A549 (cell line): ENCODE results near the gene ARHGAP26.

Experiments used
- CEBPB ChIP-seq, 2 experiments: fragments of >200 bp in 1 of 2; sonication (Bioruptor Twin) in 1 of 2; formaldehyde crosslinking in 1 of 2; IDR thresholded peaks; 2 replicates each; pipeline ENCODE4 v1.6.1; 2012 to 2016
- CTCF ChIP-seq: fragments of >200 bp; sonication (Bioruptor Twin); formaldehyde crosslinking; IDR thresholded peaks from 3 replicates; pipeline ENCODE4 v1.5.1; 2016
- ESRRA ChIP-seq: fragments of 150-350 bp; IDR thresholded peaks from 2 replicates; pipeline ENCODE4 v1.6.1; 2014; ENCODE audit warnings: mild to moderate bottlenecking, low read length, borderline replicate concordance
- HDAC2 ChIP-seq: fragments of 200-600 bp; sonication (generic); IDR thresholded peaks from 2 replicates; pipeline ENCODE4 v1.6.1; 2016
- HMGXB4 ChIP-seq: fragments of 250-450 bp; sonication (Bioruptor Pico); IDR thresholded peaks from 2 replicates; pipeline ENCODE4 v1.5.0; 2021; ENCODE audit warnings: mild to moderate bottlenecking, moderate library complexity, borderline replicate concordance
- MYC ChIP-seq: IDR thresholded peaks from 2 replicates; pipeline ENCODE4 v1.6.1; 2012; ENCODE audit warnings: mild to moderate bottlenecking, inconsistent platforms, low read length, improper control_type of control experiment, borderline replicate concordance
- NR3C1 ChIP-seq: fragments of >200 bp; sonication (Bioruptor Twin); formaldehyde crosslinking; IDR thresholded peaks from 3 replicates; pipeline ENCODE4 v1.6.1; 2017
- PBX3 ChIP-seq: IDR thresholded peaks from 2 replicates; pipeline ENCODE4 v1.6.1; 2012
- RAD21 ChIP-seq, 2 experiments: fragments of >200 bp in 1 of 2; sonication (Bioruptor Twin) in 1 of 2; formaldehyde crosslinking in 1 of 2; IDR thresholded peaks in 1 of 2; conservative IDR thresholded peaks in 1 of 2; 2 replicates in 1 of 2; 3 replicates in 1 of 2; pipeline ENCODE4 v1.6.1; 2012 to 2018; ENCODE audit warnings: inconsistent platforms in 1 of 2
- REST ChIP-seq: fragments of 200-600 bp; sonication (generic); IDR thresholded peaks from 2 replicates; pipeline ENCODE4 v1.6.1; 2016; ENCODE audit warnings: antibody characterized with exemption, mild to moderate bottlenecking, moderate library complexity
- SMC3 ChIP-seq: fragments of >200 bp; sonication (Bioruptor Twin); formaldehyde crosslinking; IDR thresholded peaks from 3 replicates; pipeline ENCODE4 v1.6.1; 2018; ENCODE audit warnings: inconsistent platforms
- TFCP2L1 ChIP-seq: fragments of 250-450 bp; sonication (Bioruptor Pico); IDR thresholded peaks from 2 replicates; pipeline ENCODE4 v1.5.0; 2021; ENCODE audit warnings: mild to moderate bottlenecking
- ZNF302 ChIP-seq: fragments of 250-450 bp; sonication (Bioruptor Pico); IDR thresholded peaks from 2 replicates; pipeline ENCODE4 v1.9.0; 2021; ENCODE audit warnings: inconsistent platforms, mild to moderate bottlenecking, moderate library complexity

- TF ChIP-seq CTCF (no peak), RAD21 (conservative IDR thresholded peaks at IDR 0.05 in 1 of 2, IDR thresholded peaks at IDR 0.05 in 1 of 2) (no peak), PBX3 (no peak), HDAC2 (no peak), MYC (no peak), NR3C1 (no peak), ESRRA (no peak), REST (no peak), TFCP2L1 (CRISPR knock-in tag) (no peak), HMGXB4 (CRISPR knock-in tag) (no peak), CEBPB (IDR thresholded peaks at IDR 0.05) (no peak), ZNF302 (CRISPR knock-in tag) (no peak), SMC3 (no peak)
These were observed 347.6 kb downstream of the ARHGAP26 start for GRCh38 chr5:143117821-143118220.
